ENCODE measurements around the gene HMGXB3.
A peak's percentile ranks its signal among the peaks of the same experiment; 100 is the strongest.

HMGXB3 gene

DNA sequence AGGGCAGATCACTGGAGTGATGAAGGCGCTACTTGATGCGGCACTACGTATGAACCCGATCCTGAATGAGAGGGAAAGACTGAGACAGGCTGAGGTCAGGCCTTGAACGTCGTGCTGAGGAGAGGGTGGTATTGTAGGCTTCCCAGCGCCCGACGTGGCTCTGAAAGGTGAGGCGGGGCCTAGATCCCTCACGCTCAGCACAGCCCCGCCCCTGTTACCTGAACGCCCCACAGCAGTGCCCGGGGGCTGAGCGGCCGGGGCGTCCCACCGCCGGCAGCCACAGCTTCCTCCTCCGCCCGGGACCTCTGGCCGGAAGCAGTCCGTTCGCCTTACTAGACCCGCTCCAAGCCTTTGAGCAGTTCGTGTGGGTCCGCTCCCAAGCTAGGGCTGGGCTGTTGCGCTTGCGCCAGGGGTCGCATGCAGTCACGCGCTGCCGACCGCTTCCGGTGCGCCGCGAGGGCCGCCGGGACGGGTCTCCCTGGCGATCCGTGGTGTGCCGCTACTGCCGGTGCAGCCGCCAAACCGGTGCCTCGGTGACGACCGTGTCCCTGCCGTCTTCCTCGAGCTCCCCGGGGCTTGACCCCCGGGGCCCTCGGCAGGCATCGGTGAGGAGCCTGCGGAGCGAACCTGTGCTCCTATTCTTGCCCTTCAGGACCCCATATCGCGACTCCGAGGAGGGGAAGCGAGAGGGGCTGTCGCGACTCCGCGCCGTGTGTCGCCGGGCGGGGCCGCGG is at the start of gene HMGXB3, which contains the start of gene TIGD6:
Gene HMGXB3, plus strand, starts transcription at position 484 of the 734 bp plus-strand sequence. CDS start 4,114 bp downstream, outside the sequence.
Gene TIGD6, minus strand, starts transcription at position 399 of the 734 bp plus-strand sequence. CDS start 4,306 bp downstream, outside the sequence.
- DNase-seq = peak; percentile 99

GRCh38 chr5:149951138-149951749 is 49.3 kb upstream of the HMGXB3 start:
- peak; percentile 25 for DNase-seq

- peak; percentile 52 for DNase-seq
Measured at GRCh38 chr5:149953436-149954121, 47.0 kb upstream of the HMGXB3 start.

GRCh38 chr5:149954798-149955197 is 45.7 kb upstream of the HMGXB3 start:
- DNase-seq = no peak

GRCh38 chr5:149956685-149957084 is 43.9 kb upstream of the HMGXB3 start:
- no peak for DNase-seq

- no peak for DNase-seq
Measured at GRCh38 chr5:149957855-149958254, 42.7 kb upstream of the HMGXB3 start.

DNA sequence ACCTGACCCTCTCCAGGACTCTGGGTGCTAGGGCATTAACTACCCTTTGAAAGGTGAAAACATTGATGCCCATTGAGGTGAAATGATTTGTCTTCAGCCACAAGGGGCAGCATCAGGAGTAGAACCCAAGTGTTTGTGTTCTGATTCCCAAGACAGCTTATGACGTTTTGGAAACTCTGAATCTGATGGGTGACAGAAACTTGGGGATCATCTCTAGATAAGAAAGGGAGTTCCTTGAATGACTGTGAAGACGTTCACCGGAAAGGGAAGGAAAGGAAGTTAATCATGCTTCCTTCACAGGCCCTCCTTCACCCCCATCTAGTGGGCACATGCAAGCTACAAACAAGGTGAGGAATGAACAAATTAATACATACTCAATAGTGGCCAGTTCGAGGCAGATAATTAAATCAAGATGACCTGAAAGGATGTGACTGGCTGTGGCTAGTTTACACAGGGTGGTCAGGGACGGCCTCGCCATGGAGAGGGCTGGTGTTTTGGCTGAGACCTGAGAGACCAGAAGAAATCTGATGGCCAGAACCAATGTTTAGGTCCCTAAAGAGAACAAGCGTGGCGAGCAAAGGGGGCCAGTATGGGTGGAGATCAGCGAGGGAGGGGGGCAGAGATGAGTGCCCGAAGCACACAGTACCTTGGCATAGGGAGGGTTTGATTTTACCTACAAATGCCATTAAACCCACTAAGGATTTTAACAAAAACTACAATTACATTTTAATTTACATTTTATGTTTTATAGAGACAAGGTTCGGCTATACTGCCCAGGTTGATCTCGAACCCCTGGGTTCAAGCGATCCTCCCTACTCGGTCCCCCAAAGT is 40.9 kb upstream of the HMGXB3 start:
- DNase-seq = peak; percentile 88

DNA sequence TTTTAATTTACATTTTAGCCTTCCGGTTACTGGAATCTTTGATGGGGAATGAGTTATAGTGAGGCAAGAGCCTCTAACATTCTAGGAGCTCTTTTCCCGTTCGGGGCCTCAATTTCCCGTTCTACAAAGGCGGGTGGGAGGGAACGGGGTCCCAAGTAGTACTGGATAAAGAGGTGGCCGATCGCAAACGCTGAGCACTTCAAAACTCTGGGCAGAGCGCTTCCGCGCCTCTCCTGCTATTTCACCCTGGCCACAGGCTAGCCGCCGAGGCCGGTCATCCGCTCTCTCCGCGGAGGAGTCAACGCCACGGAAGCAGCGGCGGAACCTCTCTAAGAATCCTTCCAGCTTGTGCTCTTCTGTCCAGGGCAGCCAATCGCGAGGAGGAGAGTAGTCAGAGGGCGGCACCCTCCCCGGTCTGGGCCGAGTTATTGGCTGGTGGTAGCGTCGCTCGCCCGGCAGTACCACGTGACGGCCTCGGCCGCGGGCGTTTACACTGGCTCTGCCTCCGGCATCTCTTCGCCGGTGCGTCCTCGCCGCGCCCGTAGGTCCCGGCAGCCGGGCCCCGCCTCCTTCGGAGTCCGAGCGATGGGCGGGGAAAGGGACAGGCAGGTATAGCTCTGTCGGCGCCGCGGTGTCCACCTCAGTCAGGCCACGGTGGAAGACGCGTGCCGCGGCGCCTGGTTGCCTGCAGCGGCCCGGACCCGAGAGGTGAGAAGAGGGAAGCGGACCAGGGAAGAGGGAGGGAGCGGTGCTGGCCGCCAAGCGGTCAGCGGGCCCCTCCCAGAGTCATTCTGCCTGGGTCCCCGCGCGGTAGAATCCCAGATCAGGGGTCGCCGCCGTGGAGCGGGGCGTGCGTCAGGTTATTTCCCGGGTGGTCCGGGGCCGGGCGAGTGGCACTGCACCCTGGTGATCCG is 40.0 kb upstream of the HMGXB3 start, which contains the start of gene SLC26A2:
Gene SLC26A2, plus strand, starts transcription at position 487 of the 914 bp plus-strand sequence. CDS start 16,895 bp downstream, outside the sequence.
- DNase-seq = peak; percentile 99

GRCh38 chr5:149961186-149961685 is 39.3 kb upstream of the HMGXB3 start:
- DNase-seq = no peak

GRCh38 chr5:149961957-149962409 is 38.6 kb upstream of the HMGXB3 start:
- peak; percentile 78 for DNase-seq

GRCh38 chr5:149962601-149963300 is 37.8 kb upstream of the HMGXB3 start:
- DNase-seq = no peak

DNA sequence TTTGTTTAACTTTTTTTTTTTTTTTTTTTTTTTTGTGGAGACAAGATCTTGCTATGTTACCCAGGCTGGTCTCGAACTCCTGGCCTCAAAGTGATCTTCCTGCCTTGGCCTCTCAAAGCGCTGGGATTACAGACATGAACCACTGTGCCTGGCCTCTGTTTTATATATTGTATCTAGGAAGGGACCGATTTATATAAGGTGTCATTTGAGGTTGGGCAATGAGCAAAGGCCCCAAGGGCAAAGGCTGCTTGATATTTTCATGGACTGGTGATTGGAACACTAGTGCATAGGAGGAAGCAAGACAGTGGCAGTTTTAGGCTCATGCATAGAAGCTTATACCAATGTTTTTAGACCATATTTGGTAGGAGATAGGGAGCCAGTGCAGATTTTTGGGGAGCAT is 36.8 kb upstream of the HMGXB3 start:
- no peak for DNase-seq

DNA sequence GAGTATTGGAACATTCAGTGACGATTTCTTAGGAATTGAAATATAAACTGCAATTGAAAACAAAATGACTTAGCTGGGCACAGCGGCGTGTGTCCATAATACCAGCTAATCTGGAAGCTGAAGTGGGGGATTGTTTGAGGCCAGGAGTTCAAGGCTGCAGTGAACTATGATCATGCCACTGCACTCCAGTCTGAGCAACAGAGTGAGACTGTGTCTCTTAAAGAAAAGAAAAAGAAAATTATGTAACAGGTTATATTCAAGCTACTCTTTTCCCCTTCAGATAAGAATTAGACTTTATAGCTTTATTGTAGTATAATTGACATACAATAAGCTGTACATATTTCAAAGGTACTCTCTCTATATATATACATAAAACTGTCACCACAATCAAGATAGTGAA is 33.6 kb upstream of the HMGXB3 start:
- no peak for DNase-seq

DNA sequence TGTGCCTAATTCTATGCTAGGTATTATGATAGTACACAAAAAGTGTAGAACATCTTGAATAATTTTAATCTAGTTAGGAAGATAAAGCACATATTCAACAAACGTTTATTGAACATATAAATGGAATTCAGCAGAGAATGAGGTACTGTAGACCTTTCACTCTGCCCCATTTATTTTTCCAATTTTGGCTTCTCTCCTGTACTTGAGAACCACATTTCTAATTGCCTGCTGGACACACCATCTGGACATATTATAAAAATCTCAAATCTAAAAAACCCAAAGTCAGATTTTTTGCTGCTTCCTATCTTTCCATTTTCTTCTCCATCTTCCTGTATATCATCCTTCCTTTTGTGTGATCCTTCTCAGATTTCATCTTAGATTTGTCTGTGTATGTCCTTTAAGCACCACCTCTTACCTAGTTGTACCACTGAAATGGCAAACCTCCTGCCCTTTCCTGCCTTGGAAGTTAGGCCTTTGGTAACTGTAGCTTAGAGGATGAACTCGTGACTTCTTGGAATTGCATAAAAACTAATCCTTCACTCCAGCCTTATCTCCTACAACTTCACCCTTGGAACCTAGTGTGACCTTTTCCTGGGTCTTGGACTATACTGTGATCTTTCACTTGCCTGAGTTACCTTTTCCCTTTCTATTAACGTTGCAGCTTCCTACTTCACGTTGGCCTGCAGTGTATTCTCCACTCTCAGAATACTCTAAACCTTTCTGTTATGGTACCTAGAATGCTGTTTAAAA is 31.2 kb upstream of the HMGXB3 start:
- no peak for DNase-seq

- DNase-seq = no peak
Measured at GRCh38 chr5:149975409-149975808, 25.1 kb upstream of the HMGXB3 start.

DNA sequence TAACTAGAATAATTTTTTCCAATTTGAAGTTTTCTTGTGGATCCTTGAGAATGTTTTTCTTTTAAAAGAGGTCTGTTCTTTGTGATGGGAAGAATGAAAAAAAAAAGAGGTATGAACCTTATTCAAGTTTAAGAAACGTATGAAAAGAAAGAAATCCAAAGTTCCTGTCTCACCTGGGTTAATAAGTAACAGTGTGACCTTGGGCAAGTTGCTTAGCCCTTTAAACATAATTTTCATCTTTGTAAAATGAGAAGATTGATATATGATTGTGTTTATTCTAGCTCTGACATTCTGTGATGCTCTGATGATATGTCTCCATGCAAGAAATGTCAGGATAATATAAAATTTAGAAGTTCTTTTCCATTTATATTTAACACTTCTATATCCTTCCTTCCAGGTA is 20.6 kb upstream of the HMGXB3 start:
- DNase-seq = no peak

DNA sequence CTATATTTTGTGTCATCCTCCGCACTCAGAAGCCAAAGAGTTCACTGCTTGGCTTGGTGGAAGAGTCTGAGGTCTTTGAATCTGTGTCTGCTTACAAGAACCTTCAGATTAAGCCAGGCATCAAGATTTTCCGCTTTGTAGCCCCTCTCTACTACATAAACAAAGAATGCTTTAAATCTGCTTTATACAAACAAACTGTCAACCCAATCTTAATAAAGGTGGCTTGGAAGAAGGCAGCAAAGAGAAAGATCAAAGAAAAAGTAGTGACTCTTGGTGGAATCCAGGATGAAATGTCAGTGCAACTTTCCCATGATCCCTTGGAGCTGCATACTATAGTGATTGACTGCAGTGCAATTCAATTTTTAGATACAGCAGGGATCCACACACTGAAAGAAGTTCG is 19.3 kb upstream of the HMGXB3 start:
- no peak for DNase-seq

DNA sequence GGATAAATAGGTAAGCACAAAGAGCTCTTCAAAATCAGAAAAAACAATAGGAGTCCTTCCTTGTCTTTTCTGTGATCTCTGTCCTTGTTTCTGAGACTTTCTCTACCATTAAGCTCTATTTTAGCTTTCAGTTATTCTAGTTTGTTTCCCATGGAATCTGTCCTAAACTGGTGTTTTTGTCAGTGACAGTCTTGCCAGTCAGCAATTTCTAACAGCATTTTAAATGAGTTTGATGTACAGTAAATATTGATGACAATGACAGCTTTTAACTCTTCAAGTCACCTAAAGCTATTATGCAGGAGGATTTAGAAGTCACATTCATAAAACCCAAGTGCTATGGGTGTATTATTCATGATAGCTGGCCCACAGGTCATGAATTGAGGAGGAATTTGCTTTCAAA is 18.0 kb upstream of the HMGXB3 start:
- DNase-seq = no peak

DNA sequence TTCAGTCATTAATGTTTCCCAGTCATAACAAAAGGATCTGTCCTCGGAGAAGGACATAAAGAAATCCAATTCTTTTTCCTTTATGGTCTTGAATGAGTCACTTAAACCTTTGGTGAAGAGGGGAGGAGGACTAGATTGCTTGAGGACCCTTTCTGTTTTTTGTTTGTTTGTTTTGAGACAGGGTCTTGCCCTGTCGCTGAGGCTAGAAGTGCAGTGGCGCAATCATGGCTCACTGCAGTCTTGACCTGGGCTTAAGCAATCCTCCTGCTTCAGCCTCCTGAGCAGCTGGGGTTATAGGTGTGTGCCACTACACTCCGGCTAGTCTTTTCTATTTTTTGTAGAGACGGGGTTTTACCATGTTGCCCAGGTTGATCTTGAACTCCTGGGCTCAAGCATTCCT is 12.4 kb upstream of the HMGXB3 start:
- DNase-seq = no peak
